HEK293 (cell line): ENCODE data around the gene SETD1B.

Experiments
- GFI1B ChIP-seq: fragments of 450-650 bp; formaldehyde crosslinking; IDR thresholded peaks from 2 replicates; pipeline ENCODE4 v1.5.1; 2016; ENCODE audit warnings: missing biosample characterization, missing genetic modification characterization
- GLI2 ChIP-seq: fragments of 450-650 bp; formaldehyde crosslinking; IDR thresholded peaks from 2 replicates; pipeline ENCODE4; 2017; ENCODE audit warnings: missing biosample characterization, missing genetic modification characterization, low read depth, borderline replicate concordance
- HOXA7 ChIP-seq: sonication (generic); formaldehyde crosslinking; IDR thresholded peaks from 2 replicates; pipeline ENCODE4 v1.8.1; 2022; ENCODE audit warnings: missing genetic modification reagents, borderline replicate concordance
- KLF16 ChIP-seq: fragments of 450-650 bp; formaldehyde crosslinking; IDR thresholded peaks from 2 replicates; pipeline ENCODE4 v1.5.1; 2017; ENCODE audit warnings: missing biosample characterization, missing genetic modification characterization
- RBAK ChIP-seq: fragments of 450-650 bp; formaldehyde crosslinking; IDR thresholded peaks from 2 replicates; pipeline ENCODE4 v1.5.1; 2016; ENCODE audit warnings: missing biosample characterization, missing genetic modification characterization
- SETDB1 ChIP-seq: IDR thresholded peaks from one replicate; pipeline ENCODE4 v1.6.1; 2017; ENCODE audit warnings: mild to moderate bottlenecking, low read length, moderate library complexity, mixed read lengths; ENCODE audit not compliant: insufficient read length
- WT1 ChIP-seq: fragments of 450-650 bp; formaldehyde crosslinking; IDR thresholded peaks from 2 replicates; pipeline ENCODE4 v1.5.1; 2016; ENCODE audit warnings: missing biosample characterization, missing genetic modification characterization
- ZEB2 ChIP-seq: fragments of 450-650 bp; formaldehyde crosslinking; IDR thresholded peaks from 2 replicates; pipeline ENCODE4 v1.5.1; 2016; ENCODE audit warnings: missing biosample characterization, missing genetic modification characterization
- ZFP41 ChIP-seq: fragments of 450-650 bp; formaldehyde crosslinking; IDR thresholded peaks from 2 replicates; pipeline ENCODE4 v1.5.1; 2016; ENCODE audit warnings: missing biosample characterization, missing genetic modification characterization, borderline replicate concordance
- ZNF112 ChIP-seq: fragments of 450-650 bp; formaldehyde crosslinking; IDR thresholded peaks from 2 replicates; pipeline ENCODE4 v1.5.0; 2017; ENCODE audit warnings: missing biosample characterization, missing genetic modification characterization
- ZNF133 ChIP-seq: fragments of 450-650 bp; formaldehyde crosslinking; IDR thresholded peaks from 2 replicates; pipeline ENCODE4 v1.5.1; 2016; ENCODE audit warnings: missing biosample characterization, missing genetic modification characterization
- ZNF174 ChIP-seq: fragments of 450-650 bp; formaldehyde crosslinking; IDR thresholded peaks from 2 replicates; pipeline ENCODE4 v1.5.0; 2017; ENCODE audit warnings: missing biosample characterization, mild to moderate bottlenecking, missing genetic modification characterization
- ZNF324 ChIP-seq: fragments of 450-650 bp; formaldehyde crosslinking; IDR thresholded peaks from 2 replicates; pipeline ENCODE4 v1.5.1; 2016; ENCODE audit warnings: missing biosample characterization, missing genetic modification characterization
- ZNF501 ChIP-seq: fragments of 450-650 bp; formaldehyde crosslinking; IDR thresholded peaks from 2 replicates; pipeline ENCODE4 v1.5.1; 2016; ENCODE audit warnings: missing biosample characterization, missing genetic modification characterization
- ZNF600 ChIP-seq: fragments of 450-650 bp; formaldehyde crosslinking; IDR thresholded peaks from 2 replicates; pipeline ENCODE4 v1.5.1; 2016; ENCODE audit warnings: missing biosample characterization, missing genetic modification characterization
- ZNF664 ChIP-seq: fragments of 450-650 bp; formaldehyde crosslinking; IDR thresholded peaks from 2 replicates; pipeline ENCODE4 v1.5.1; 2016; ENCODE audit warnings: missing biosample characterization, missing genetic modification characterization
- ZNF670 ChIP-seq: fragments of 450-650 bp; formaldehyde crosslinking; IDR thresholded peaks from 2 replicates; pipeline ENCODE4 v1.5.1; 2016; ENCODE audit warnings: missing biosample characterization, missing genetic modification characterization, low read depth
- TF ChIP-seq, protein P1 (sequence below): fragments of 450-650 bp; formaldehyde crosslinking; IDR thresholded peaks from 2 replicates; pipeline ENCODE4 v1.5.1; 2016; ENCODE audit warnings: missing biosample characterization, missing genetic modification characterization
- TF ChIP-seq, protein P2 (sequence below): fragments of 450-650 bp; formaldehyde crosslinking; optimal IDR thresholded peaks from 2 replicates; pipeline ENCODE3; 2016; ENCODE audit warnings: missing biosample characterization, mild to moderate bottlenecking, missing genetic modification characterization
- TF ChIP-seq, protein P3 (sequence below): fragments of 450-650 bp; formaldehyde crosslinking; IDR thresholded peaks from 2 replicates; pipeline ENCODE4 v1.5.1; 2016; ENCODE audit warnings: missing biosample characterization, missing genetic modification characterization
- TF ChIP-seq, protein P4 (sequence below): fragments of 450-650 bp; formaldehyde crosslinking; IDR thresholded peaks from 2 replicates; pipeline ENCODE4 v1.5.1; 2016; ENCODE audit warnings: missing biosample characterization, missing genetic modification characterization
- TF ChIP-seq, protein P5 (sequence below): fragments of 450-650 bp; formaldehyde crosslinking; IDR thresholded peaks from 2 replicates; pipeline ENCODE4 v1.5.1; 2017; ENCODE audit warnings: missing biosample characterization, missing genetic modification characterization
- TF ChIP-seq, protein P6 (sequence below): fragments of 450-650 bp; formaldehyde crosslinking; IDR thresholded peaks from 2 replicates; pipeline ENCODE4 v1.5.1; 2016; ENCODE audit warnings: missing biosample characterization, missing genetic modification characterization
- TF ChIP-seq, protein P7 (sequence below): fragments of 450-650 bp; formaldehyde crosslinking; IDR thresholded peaks from 2 replicates; pipeline ENCODE4 v1.5.1; 2017; ENCODE audit warnings: missing biosample characterization, missing genetic modification characterization

Gene SETD1B

DNA sequence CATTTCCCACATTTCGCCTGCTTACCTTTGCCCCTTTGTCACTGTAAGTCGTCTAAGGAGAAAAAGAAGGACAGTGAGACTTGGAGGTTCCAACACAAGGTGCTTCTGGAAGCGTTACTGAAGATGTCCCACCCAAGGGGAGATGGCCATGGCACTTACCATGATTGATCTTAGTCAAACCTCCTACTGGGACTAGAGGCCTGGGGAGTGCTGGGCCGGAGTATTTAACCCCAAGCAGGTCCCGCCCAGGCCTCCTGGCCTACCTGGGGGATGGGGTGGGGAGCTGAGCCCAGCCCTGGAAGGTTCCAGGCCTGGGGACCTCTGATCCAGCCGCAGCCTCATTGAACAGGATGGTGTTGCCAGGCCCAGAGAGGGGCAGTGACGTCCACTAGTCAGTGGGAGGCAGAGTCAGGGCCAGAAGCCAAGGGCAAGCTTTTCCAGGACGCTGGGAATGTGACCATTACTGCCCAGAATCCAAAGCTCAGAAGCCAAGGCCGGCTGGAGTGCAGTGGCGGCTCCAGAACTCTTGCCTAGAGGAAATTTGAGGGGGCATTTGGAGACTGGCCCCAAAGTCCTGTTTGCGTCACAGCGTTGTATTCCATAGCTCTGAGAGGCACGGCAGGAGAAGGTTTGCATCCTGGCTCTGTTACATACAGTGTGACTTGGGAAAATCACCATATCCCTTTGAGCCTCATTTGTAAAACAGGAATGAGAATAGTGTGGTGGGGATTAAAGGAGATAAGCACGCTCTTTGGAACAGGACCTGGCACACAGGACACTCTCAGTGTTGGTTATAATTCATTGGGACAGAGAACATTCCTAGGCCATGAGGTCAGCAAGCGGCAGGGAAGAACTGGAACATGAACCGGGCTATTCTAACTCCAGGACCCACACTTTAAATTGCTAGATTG is 55.1 kb downstream of the SETD1B start, which contains the start of gene HPD (continued):
- TF ChIP-seq GLI2 (tag by site-specific recombination) (no peak), ZEB2 (0 out of 2 replicates have a peak, but pooled peaks have one; percentile 39), ZFP41 (tag by site-specific recombination) (no peak), WT1 (tag by site-specific recombination) (no peak), ZNF133 (tag by site-specific recombination) (no peak), KLF16 (no peak), ZNF600 (tag by site-specific recombination) (peak; percentile 62; the same call in 1 of the 2 replicates), RBAK (no peak), SETDB1 (no peak), ZNF324 (tag by site-specific recombination) (0 out of 2 replicates have a peak, but pooled peaks have one; percentile 39), ZNF174 (no peak), ZNF664 (tag by site-specific recombination) (no peak), HOXA7 (CRISPR knock-in tag) (no peak), ZNF501 (peak; percentile 28; the same call in 1 of the 2 replicates), ZNF112 (tag by site-specific recombination) (no peak), GFI1B (tag by site-specific recombination) (no peak), ZNF670 (no peak)
- TF ChIP-seq, protein P1, sequence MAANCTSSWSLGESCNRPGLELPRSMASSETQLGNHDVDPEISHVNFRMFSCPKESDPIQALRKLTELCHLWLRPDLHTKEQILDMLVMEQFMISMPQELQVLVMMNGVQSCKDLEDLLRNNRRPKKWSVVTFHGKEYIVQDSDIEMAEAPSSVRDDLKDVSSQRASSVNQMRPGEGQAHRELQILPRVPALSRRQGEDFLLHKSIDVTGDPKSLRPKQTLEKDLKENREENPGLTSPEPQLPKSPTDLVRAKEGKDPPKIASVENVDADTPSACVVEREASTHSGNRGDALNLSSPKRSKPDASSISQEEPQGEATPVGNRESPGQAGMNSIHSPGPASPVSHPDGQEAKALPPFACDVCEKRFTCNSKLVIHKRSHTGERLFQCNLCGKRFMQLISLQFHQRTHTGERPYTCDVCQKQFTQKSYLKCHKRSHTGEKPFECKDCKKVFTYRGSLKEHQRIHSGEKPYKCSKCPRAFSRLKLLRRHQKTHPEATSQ (tag by site-specific recombination) = no peak
- TF ChIP-seq, protein P2, sequence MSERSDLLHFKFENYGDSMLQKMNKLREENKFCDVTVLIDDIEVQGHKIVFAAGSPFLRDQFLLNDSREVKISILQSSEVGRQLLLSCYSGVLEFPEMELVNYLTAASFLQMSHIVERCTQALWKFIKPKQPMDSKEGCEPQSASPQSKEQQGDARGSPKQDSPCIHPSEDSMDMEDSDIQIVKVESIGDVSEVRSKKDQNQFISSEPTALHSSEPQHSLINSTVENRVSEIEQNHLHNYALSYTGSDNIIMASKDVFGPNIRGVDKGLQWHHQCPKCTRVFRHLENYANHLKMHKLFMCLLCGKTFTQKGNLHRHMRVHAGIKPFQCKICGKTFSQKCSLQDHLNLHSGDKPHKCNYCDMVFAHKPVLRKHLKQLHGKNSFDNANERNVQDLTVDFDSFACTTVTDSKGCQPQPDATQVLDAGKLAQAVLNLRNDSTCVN (tag by site-specific recombination) = no peak
- TF ChIP-seq, protein P3, sequence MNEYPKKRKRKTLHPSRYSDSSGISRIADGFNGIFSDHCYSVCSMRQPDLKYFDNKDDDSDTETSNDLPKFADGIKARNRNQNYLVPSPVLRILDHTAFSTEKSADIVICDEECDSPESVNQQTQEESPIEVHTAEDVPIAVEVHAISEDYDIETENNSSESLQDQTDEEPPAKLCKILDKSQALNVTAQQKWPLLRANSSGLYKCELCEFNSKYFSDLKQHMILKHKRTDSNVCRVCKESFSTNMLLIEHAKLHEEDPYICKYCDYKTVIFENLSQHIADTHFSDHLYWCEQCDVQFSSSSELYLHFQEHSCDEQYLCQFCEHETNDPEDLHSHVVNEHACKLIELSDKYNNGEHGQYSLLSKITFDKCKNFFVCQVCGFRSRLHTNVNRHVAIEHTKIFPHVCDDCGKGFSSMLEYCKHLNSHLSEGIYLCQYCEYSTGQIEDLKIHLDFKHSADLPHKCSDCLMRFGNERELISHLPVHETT = peak; percentile 21; the same call in 1 of the 2 replicates
- TF ChIP-seq, protein P4, sequence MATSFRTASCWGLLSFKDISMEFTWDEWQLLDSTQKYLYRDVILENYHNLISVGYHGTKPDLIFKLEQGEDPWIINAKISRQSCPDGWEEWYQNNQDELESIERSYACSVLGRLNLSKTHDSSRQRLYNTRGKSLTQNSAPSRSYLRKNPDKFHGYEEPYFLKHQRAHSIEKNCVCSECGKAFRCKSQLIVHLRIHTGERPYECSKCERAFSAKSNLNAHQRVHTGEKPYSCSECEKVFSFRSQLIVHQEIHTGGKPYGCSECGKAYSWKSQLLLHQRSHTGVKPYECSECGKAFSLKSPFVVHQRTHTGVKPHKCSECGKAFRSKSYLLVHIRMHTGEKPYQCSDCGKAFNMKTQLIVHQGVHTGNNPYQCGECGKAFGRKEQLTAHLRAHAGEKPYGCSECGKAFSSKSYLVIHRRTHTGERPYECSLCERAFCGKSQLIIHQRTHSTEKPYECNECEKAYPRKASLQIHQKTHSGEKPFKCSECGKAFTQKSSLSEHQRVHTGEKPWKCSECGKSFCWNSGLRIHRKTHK (tag by site-specific recombination) = no peak
- TF ChIP-seq, protein P5, sequence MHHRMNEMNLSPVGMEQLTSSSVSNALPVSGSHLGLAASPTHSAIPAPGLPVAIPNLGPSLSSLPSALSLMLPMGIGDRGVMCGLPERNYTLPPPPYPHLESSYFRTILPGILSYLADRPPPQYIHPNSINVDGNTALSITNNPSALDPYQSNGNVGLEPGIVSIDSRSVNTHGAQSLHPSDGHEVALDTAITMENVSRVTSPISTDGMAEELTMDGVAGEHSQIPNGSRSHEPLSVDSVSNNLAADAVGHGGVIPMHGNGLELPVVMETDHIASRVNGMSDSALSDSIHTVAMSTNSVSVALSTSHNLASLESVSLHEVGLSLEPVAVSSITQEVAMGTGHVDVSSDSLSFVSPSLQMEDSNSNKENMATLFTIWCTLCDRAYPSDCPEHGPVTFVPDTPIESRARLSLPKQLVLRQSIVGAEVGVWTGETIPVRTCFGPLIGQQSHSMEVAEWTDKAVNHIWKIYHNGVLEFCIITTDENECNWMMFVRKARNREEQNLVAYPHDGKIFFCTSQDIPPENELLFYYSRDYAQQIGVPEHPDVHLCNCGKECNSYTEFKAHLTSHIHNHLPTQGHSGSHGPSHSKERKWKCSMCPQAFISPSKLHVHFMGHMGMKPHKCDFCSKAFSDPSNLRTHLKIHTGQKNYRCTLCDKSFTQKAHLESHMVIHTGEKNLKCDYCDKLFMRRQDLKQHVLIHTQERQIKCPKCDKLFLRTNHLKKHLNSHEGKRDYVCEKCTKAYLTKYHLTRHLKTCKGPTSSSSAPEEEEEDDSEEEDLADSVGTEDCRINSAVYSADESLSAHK (tag by site-specific recombination) = no peak
- TF ChIP-seq, protein P6, sequence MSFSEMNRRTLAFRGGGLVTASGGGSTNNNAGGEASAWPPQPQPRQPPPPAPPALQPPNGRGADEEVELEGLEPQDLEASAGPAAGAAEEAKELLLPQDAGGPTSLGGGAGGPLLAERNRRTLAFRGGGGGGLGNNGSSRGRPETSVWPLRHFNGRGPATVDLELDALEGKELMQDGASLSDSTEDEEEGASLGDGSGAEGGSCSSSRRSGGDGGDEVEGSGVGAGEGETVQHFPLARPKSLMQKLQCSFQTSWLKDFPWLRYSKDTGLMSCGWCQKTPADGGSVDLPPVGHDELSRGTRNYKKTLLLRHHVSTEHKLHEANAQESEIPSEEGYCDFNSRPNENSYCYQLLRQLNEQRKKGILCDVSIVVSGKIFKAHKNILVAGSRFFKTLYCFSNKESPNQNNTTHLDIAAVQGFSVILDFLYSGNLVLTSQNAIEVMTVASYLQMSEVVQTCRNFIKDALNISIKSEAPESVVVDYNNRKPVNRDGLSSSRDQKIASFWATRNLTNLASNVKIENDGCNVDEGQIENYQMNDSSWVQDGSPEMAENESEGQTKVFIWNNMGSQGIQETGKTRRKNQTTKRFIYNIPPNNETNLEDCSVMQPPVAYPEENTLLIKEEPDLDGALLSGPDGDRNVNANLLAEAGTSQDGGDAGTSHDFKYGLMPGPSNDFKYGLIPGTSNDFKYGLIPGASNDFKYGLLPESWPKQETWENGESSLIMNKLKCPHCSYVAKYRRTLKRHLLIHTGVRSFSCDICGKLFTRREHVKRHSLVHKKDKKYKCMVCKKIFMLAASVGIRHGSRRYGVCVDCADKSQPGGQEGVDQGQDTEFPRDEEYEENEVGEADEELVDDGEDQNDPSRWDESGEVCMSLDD = no peak
- TF ChIP-seq, protein P7, sequence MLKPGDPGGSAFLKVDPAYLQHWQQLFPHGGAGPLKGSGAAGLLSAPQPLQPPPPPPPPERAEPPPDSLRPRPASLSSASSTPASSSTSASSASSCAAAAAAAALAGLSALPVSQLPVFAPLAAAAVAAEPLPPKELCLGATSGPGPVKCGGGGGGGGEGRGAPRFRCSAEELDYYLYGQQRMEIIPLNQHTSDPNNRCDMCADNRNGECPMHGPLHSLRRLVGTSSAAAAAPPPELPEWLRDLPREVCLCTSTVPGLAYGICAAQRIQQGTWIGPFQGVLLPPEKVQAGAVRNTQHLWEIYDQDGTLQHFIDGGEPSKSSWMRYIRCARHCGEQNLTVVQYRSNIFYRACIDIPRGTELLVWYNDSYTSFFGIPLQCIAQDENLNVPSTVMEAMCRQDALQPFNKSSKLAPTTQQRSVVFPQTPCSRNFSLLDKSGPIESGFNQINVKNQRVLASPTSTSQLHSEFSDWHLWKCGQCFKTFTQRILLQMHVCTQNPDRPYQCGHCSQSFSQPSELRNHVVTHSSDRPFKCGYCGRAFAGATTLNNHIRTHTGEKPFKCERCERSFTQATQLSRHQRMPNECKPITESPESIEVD (tag by site-specific recombination) = no peak
